ENCODE measurements around the gene PCDH19. TPM values are rescaled to one million over a fixed set of nuclear protein-coding genes. Genes with fewer than 3 reads are reported as not detected.
A peak's percentile ranks its signal among the peaks of the same experiment; 100 is the strongest.

Gene PCDH19
- total and polyA plus RNA-seq, 2 experiments from 2014 or later = 0.87 to 1.4 TPM

- Histone ChIP-seq H3K4me2 (no peak overlapping the region; the same call in 1 of the 2 replicates), H4K20me1 (replicated peaks; ENCODE audit: insufficient read depth) (no peaks in the 10 kb centered on the region), H3K36me3 (ENCODE audit: insufficient read depth) (no peaks in the 10 kb centered on the region), H3K4me3 (no peak overlapping the region), H3K27me3 (ENCODE audit: insufficient read depth) (no peaks in the 10 kb centered on the region), H3K9me2 (ENCODE audit: insufficient read depth) (no peaks in the 10 kb centered on the region), H3K4me1 (ENCODE audit: insufficient read depth) (peaks cover 20% of the 10 kb centered on the region), H3K27ac (ENCODE audit: low read depth) (no peak overlapping the region), H3K79me2 (replicated peaks; ENCODE audit: insufficient read depth) (no peaks in the 10 kb centered on the region), H3F3A (replicated peaks; ENCODE audit: low read depth) (no peaks in the 10 kb centered on the region), H2AFZ (no peak overlapping the region)
- ATAC-seq = no peak
- Mint-ChIP-seq H3K9me3 (no peaks in the 10 kb centered on the region), H3K27ac (no peak overlapping the region), H3K36me3 (ENCODE audit: low read depth) (no peaks in the 10 kb centered on the region), H3K4me3 (no peak overlapping the region), H3K27me3 (ENCODE audit: insufficient read depth, low read depth, poor library complexity) (peaks cover 4% of the 10 kb centered on the region), H3K4me1 (peaks cover 31% of the 10 kb centered on the region)
- no peak for DNase-seq (ENCODE audit: low spot score)
- no peak for TF ChIP-seq ZNF331 (CRISPR knock-in tag; IDR thresholded peaks at IDR 0.05; ENCODE audit: low read depth)
- no peak for TF ChIP-seq EZH2 (IDR thresholded peaks at IDR 0.05; ENCODE audit: low read depth, unreplicated experiment)
- TF ChIP-seq REST (IDR thresholded peaks at IDR 0.05; ENCODE audit: unreplicated experiment) = no peak
- no peak for TF ChIP-seq NANOG (IDR thresholded peaks at IDR 0.05; ENCODE audit: borderline replicate concordance)
- TF ChIP-seq ZNF114 (CRISPR knock-in tag; IDR thresholded peaks at IDR 0.05) = no peak
These were observed 8.5 kb upstream of the PCDH19 start for GRCh38 chrX:100418556-100418955.

GRCh38 chrX:100417681-100418080, 7.6 kb upstream of the PCDH19 start:
- H3K27ac ChIP-seq (ENCODE audit: low read depth) = no peak overlapping the region
- peaks cover 36% of the 10 kb centered on the region for H3K4me1 Mint-ChIP-seq
- H3F3A ChIP-seq (replicated peaks; ENCODE audit: low read depth) = no peaks in the 10 kb centered on the region
- no peaks in the 10 kb centered on the region for H3K36me3 ChIP-seq (ENCODE audit: insufficient read depth)
- peaks cover 8% of the 10 kb centered on the region for H3K27me3 Mint-ChIP-seq (ENCODE audit: insufficient read depth, low read depth, poor library complexity)
- H3K27ac Mint-ChIP-seq = no peak overlapping the region; the same call in 1 of the 2 replicates
- no peaks in the 10 kb centered on the region for H3K9me2 ChIP-seq (ENCODE audit: insufficient read depth)
- H3K36me3 Mint-ChIP-seq (ENCODE audit: low read depth) = no peaks in the 10 kb centered on the region
- DNase-seq (ENCODE audit: low spot score) = peak; percentile 8
- H3K9me3 Mint-ChIP-seq = no peaks in the 10 kb centered on the region
- no peaks in the 10 kb centered on the region for H4K20me1 ChIP-seq (replicated peaks; ENCODE audit: insufficient read depth)
- peaks cover 24% of the 10 kb centered on the region for H3K4me1 ChIP-seq (ENCODE audit: insufficient read depth)
- H3K4me3 ChIP-seq = no peak overlapping the region
- H3K4me3 Mint-ChIP-seq = peak overlapping the region; percentile 12; the same call in 1 of the 3 replicates
- no peak; the same call in 2 of the 3 replicates for ATAC-seq
- H3K27me3 ChIP-seq (ENCODE audit: insufficient read depth) = peaks cover 4% of the 10 kb centered on the region
- no peaks in the 10 kb centered on the region for H3K79me2 ChIP-seq (replicated peaks; ENCODE audit: insufficient read depth)
- peak overlapping the region; percentile 32; the same call in 1 of the 2 replicates for H3K4me2 ChIP-seq
- no peak overlapping the region for H2AFZ ChIP-seq
- TF ChIP-seq CTCF (conservative IDR thresholded peaks at IDR 0.05; ENCODE audit: low read depth in 2 of 2) (no peak), ZNF462 (CRISPR knock-in tag; IDR thresholded peaks at IDR 0.05) (no peak), EZH2phosphoT487 (IDR thresholded peaks at IDR 0.05; ENCODE audit: unreplicated experiment) (no peak), POLR2AphosphoS5 (IDR thresholded peaks at IDR 0.05; ENCODE audit: low read depth) (no peak), ETS1 (IDR thresholded peaks at IDR 0.05) (no peak)
